K562 (cell line): Measurements from ENCODE around the gene ERO1B. TPM values are rescaled to one million over a fixed set of nuclear protein-coding genes. Genes with fewer than 3 reads are reported as not detected.
"Not testable (repeated sequence)": the region's sequence is repeated elsewhere in the genome, so short reads cannot be mapped to it uniquely, and the experiment has no call there.

Experiments used
- ATAC-seq: fragments of 200-7000 bp; cut with Tn5 transposase; 3 replicates; pipeline ENCODE4 v1.9.1; 2020; ENCODE audit warnings: moderate library complexity
- BruUV-seq: library from RNA; stranded (reverse); fragments of 400-500 nt; replicated peaks from 2 replicates; lab custom pipeline; 2021; lab: Mats Ljungman, UMichigan
- CTCF ChIA-PET: fragments of 300-600 bp; formaldehyde crosslinking; extraction: SDS; loops from one replicate; lab custom pipeline; 2021; ENCODE audit warnings: low intra/inter-chr PET ratio; lab: Yijun Ruan, JAX
- POLR2A ChIA-PET: fragments of 300-600, 350-650 bp; sonication (Branson Sonifier 250); formaldehyde crosslinking; extraction: SDS; loops from one replicate; lab custom pipeline; 2021; ENCODE audit warnings: antibody characterized with exemption, inconsistent platforms; lab: Yijun Ruan, JAX
- DNase-seq, 4 experiments: peaks; one replicate each; pipeline versions ENCODE4 v3.0.0 to v3.0.0-alpha.2; 2011 to 2018; ENCODE audit warnings: low spot score in 3 of 4, mixed read lengths in 3 of 4; ENCODE audit errors: extremely low read depth in 1 of 4
- FAIRE-seq: peaks from 2 replicates; lab custom pipeline; 2011; peaks lifted over from hg19 to GRCh38; lab: Jason Lieb, UNC
- H2AFZ ChIP-seq: 2 replicates; pipeline ENCODE4 v1.6.0; 2011; ENCODE audit warnings: low read depth, low read length, control low read depth, inconsistent platforms
- H3K27ac ChIP-seq: fragments of 200-600 bp; 3 replicates; pipeline ENCODE4 v1.8.0; 2011; ENCODE audit warnings: low read depth, mild to moderate bottlenecking, control low read depth, inconsistent platforms, low read length, moderate library complexity, mixed read lengths; ENCODE audit errors: extremely low read depth
- H3K27me3 ChIP-seq, 2 experiments: fragments of 300-600 bp in 1 of 2; 2 replicates in 1 of 2; 3 replicates in 1 of 2; pipeline versions ENCODE4 v1.6.0 to v1.8.0; 2011; ENCODE audit warnings: inconsistent platforms in 2 of 2, low read length in 2 of 2, mild to moderate bottlenecking in 1 of 2, mixed read lengths in 1 of 2, moderate library complexity in 1 of 2; ENCODE audit not compliant: control insufficient read depth in 2 of 2, insufficient read depth in 2 of 2
- H3K36me3 ChIP-seq: fragments of 300-600 bp; 3 replicates; pipeline ENCODE4 v1.8.0; 2011; ENCODE audit warnings: mild to moderate bottlenecking, low read length, inconsistent platforms; ENCODE audit not compliant: control insufficient read depth, insufficient read depth
- H3K4me1 ChIP-seq, 2 experiments: fragments of 200-600 bp in 1 of 2; replicated peaks in 1 of 2; 2 replicates in 1 of 2; 3 replicates in 1 of 2; pipeline versions ENCODE4 v1.5.1 to v1.8.0; 2011; ENCODE audit warnings: inconsistent platforms in 2 of 2, low read length in 2 of 2, mild to moderate bottlenecking in 1 of 2, mixed read lengths in 1 of 2, moderate library complexity in 1 of 2; ENCODE audit not compliant: control insufficient read depth in 2 of 2, insufficient read depth in 2 of 2
- H3K4me2 ChIP-seq: 2 replicates; pipeline ENCODE4 v1.6.1; 2011; ENCODE audit warnings: low read length, control low read depth, inconsistent platforms, mixed read lengths; ENCODE audit not compliant: insufficient read depth
- H3K4me3 ChIP-seq: fragments of 200-600 bp; sonication (generic), shearing (Covaris generic); 2 replicates; pipeline ENCODE4 v1.5.1; 2016; ENCODE audit warnings: control low read depth, inconsistent platforms
- H3K79me2 ChIP-seq: fragments of 200-600 bp; 3 replicates; pipeline ENCODE4 v1.8.0; 2011; ENCODE audit warnings: low read length, inconsistent platforms; ENCODE audit not compliant: control insufficient read depth, insufficient read depth
- H3K9ac ChIP-seq, 2 experiments: 2 replicates each; pipeline versions ENCODE4 v1.6.0 to v1.6.1; 2011; ENCODE audit warnings: low read depth in 2 of 2, low read length in 2 of 2, control low read depth in 1 of 2, inconsistent platforms in 1 of 2, mild to moderate bottlenecking in 1 of 2, mixed read lengths in 1 of 2; ENCODE audit not compliant: insufficient read depth in 1 of 2
- H3K9me1 ChIP-seq: one replicate; pipeline ENCODE4 v1.6.0; 2011; ENCODE audit warnings: inconsistent platforms, mild to moderate bottlenecking, low read length, moderate library complexity; ENCODE audit not compliant: control insufficient read depth, insufficient read depth
- H3K9me3 ChIP-seq: replicated peaks from 2 replicates; pipeline ENCODE4 v1.5.1; 2011; ENCODE audit warnings: low read depth, low read length, inconsistent platforms; ENCODE audit not compliant: control insufficient read depth, insufficient read depth
- H4K20me1 ChIP-seq: replicated peaks from 2 replicates; pipeline ENCODE4 v1.6.1; 2011; ENCODE audit warnings: low read length, inconsistent platforms, mixed read lengths; ENCODE audit not compliant: control insufficient read depth, insufficient read depth
- SPI1 ChIP-seq: IDR thresholded peaks from 2 replicates; pipeline ENCODE4 v1.6.1; 2011; ENCODE audit warnings: low read depth, low read length, control low read depth, borderline replicate concordance
- ZNF146 ChIP-seq: IDR thresholded peaks from one replicate; pipeline ENCODE4 v1.6.1; 2018; ENCODE audit warnings: missing compliant biosample characterization; ENCODE audit not compliant: unreplicated experiment
- WGBS: fragments of 100-300 bp; shearing (Covaris generic); methylation state at CpG from one replicate; pipeline ENCODE4 v1.1.6; 2016; ENCODE audit warnings: low coverage, mixed read lengths; ENCODE audit not compliant: insufficient coverage; ENCODE audit errors: missing lambda C conversion rate; 5-methylcytosine and 5-hydroxymethylcytosine counted together
- in situ Hi-C: fragments of 300-500 bp; cut with MboI; formaldehyde crosslinking; loops from 4 replicates; pipeline ENCODE4 v1.15.0; 2018; ENCODE audit warnings: inconsistent platforms, mixed read lengths
- intact Hi-C: fragments of 100-400 bp; cut with micrococcal nuclease; formaldehyde crosslinking; loops from 2 replicates; pipeline ENCODE4 v1.14.2; 2022
- polyA plus RNA-seq, 8 experiments: library from polyadenylated mRNA; depleted of rRNA in 4 of 8; stranded (reverse) in 5 of 8; unstranded in 3 of 8; fragments of >200 nt; fragmentation: Nextera tagmentation in 2 of 8; fragmentation: Illumina TruSeq in 1 of 8; extraction: Ambion mirVana in 2 of 8; extraction: Trizol in 1 of 8; gene quantifications; 2 replicates each; pipeline versions ENCODE4 v1.2.1 to v1.2.3, GENCODE V29; 2011 to 2014; ENCODE audit warnings: inconsistent platforms in 1 of 8, missing spikeins in 1 of 8
- total RNA-seq, 7 experiments: library from RNA; depleted of rRNA in 6 of 7; stranded (reverse); fragments of >200 nt in 6 of 7; fragmentation: Illumina TruSeq in 2 of 7; extraction: Trizol in 2 of 7; gene quantifications; 2 replicates each; pipeline versions ENCODE4 v1.2.1 to v1.2.3, GENCODE V29; 2011 to 2021; ENCODE audit warnings: low replicate concordance in 1 of 7

ERO1B gene
- total and polyA plus RNA-seq, 9 of the 15 experiments (the other 6 are each of a cell fraction or from before 2014, with no cell fraction given): 0.59 to 6.4 (median 4.2) TPM

DNA sequence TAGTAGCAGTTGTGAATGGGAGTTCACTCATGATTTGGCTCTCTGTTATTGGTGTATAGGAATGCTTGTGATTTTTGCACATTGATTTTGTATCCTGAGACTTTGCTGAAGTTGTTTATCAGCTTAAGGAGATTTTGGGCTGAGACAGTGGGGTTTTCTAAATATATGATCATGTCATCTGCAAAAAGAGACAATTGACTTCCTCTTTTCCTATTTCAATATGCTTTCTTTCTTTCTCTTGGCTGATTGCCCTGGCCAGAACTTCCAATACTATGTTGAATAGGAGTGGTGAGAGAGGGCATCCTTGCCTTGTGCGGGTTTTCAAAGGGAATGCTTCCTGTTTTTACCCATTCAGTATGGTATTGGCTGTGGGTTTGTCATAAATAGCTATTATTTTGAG lies 93.7 kb downstream of the ERO1B start:
- H3K4me1 ChIP-seq, ATAC-seq, H3K9me3 ChIP-seq, FAIRE-seq, H3K4me3 ChIP-seq, H4K20me1 ChIP-seq, DNase-seq, BruUV-seq, in situ Hi-C loops, H3K36me3 ChIP-seq, H2AFZ ChIP-seq, H3K9me1 ChIP-seq, intact Hi-C loops, H3K4me2 ChIP-seq, H3K9ac ChIP-seq, H3K79me2 ChIP-seq, CTCF ChIA-PET, H3K27ac ChIP-seq: not testable (repeated sequence)
- 0% methylated on average over 1 of the region's 1 CpG for WGBS
- TF ChIP-seq SPI1: peak; percentile 19; the same call in 1 of the 2 replicates
- POLR2A ChIA-PET: interaction anchor here (0.6 kb wide), 2 partner anchors 37 to 122 kb away, joined by 3 read pairs; no protein-coding TSS in a partner anchor
- peaks cover 10 to 17% of the 10 kb centered on the region in 2 experiments; a peak in 4 of 5 replicates for H3K27me3 ChIP-seq

DNA sequence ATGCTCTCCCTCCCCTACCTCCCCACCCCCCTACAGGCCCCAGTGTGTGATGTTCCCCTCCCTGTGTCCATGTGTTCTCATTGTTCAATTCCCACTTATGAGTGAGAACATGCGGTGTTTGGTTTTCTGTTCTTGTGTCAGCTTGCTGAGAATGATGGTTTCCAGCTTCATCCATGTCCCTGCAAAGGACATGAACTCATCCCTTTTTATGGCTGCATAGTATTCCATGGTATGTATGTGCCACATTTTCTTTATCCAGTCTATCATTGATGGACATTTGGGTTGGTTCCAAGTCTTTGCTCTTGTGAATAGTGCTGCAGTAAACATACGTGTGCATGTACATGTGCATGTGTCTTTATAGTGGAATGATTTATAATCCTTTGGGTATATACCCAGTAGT lies 95.3 kb downstream of the ERO1B start:
- 5% methylated on average over 2 of the region's 2 CpGs for WGBS
- BruUV-seq, H2AFZ ChIP-seq, H3K4me3 ChIP-seq: not testable (repeated sequence)
- TF ChIP-seq ZNF146: peak; percentile 76
- TF ChIP-seq, all 486 proteins: peak for 1; not testable (repeated sequence) for 485
- ATAC-seq, H3K9ac ChIP-seq, intact Hi-C loops, FAIRE-seq, H3K4me2 ChIP-seq, DNase-seq, H3K4me1 ChIP-seq, H3K9me3 ChIP-seq, H3K9me1 ChIP-seq, POLR2A ChIA-PET, H3K79me2 ChIP-seq, H4K20me1 ChIP-seq, in situ Hi-C loops, CTCF ChIA-PET, H3K36me3 ChIP-seq, H3K27ac ChIP-seq: not testable (repeated sequence)
- H3K27me3 ChIP-seq: peaks cover 1 to 12% of the 10 kb centered on the region in 2 experiments
